Lung microvascular endothelial cell (primary cell): ENCODE measurements around the gene ECHS1. TPM values are rescaled to one million over a fixed set of nuclear protein-coding genes. Genes with fewer than 3 reads are reported as not detected.
"Not testable (repeated sequence)": the region's sequence is repeated elsewhere in the genome, so short reads cannot be mapped to it uniquely, and the experiment has no call there.

Experiments used
- DNase-seq, 2 donors: peaks; one replicate each; pipeline versions ENCODE4 v3.0.0 to v3.0.0-alpha.2; 2010; ENCODE audit warnings: low read depth in 2 of 2
- total RNA-seq: library from RNA; depleted of rRNA; stranded (reverse); fragments of >200 nt; gene quantifications from 2 replicates; pipeline ENCODE4 v1.2.1, GENCODE V29; 2014

Gene ECHS1
- total RNA-seq, 1 donor from 2014 or later, result 58.1 TPM

DNA sequence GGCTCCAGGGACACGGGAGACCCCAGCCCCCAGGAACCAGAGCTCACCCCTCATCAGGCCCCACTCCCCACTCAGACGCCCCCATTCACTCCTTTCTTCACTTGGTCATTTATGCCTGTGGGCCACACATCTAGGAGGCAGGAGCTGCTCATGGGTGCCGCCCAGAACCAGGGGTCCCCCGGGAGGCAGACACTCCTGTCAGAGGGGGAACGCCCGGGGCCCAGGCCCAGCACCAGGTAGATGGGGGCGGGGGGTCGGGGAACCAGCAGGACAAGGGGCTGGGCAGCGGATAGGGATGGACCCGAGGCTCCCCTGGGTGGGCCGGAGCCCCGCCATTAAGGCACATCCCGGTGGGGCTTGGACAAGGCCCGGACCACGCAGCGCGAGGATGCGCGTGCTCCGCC, 48.3 kb downstream of the ECHS1 start:
- DNase-seq, result no peak

GRCh38 chr10:133324198-133324792, 48.9 kb downstream of the ECHS1 start:
- DNase-seq, result peak; percentile 27 to 66

DNA sequence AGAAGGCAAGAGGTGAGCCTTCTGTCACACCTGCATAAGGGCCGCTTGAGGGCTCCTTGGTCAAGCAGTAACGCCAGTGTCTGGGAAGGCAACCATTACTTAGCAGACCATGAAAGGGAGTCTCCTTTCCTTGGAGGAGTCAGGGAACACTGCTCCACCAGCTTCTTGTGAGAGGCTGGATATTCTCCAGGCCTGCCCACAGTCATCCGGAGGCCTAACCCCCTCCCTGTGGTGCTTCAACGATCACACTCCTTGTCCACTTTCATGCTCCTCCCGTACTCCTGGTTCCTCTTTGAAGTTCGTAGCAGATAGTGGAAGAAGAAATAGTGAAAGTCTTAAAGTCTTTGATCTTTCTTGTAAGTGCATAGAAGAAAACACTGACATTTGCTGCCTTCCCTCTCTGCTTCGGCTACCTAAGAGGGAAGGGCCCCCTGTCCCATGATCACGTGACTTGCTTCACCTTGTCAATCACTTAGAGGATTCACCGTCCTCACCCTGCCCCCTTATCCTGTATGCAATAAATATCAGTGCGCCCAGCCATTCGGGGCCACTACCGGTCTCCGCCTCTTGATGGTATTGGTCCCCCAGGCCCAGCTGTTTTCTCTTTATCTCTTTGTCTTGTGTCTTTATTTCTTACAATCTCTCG, 51.0 kb downstream of the ECHS1 start:
- not testable (repeated sequence) for DNase-seq

- DNase-seq, result not testable (repeated sequence)
These were observed 52.2 kb downstream of the ECHS1 start for GRCh38 chr10:133320852-133321422.

DNA sequence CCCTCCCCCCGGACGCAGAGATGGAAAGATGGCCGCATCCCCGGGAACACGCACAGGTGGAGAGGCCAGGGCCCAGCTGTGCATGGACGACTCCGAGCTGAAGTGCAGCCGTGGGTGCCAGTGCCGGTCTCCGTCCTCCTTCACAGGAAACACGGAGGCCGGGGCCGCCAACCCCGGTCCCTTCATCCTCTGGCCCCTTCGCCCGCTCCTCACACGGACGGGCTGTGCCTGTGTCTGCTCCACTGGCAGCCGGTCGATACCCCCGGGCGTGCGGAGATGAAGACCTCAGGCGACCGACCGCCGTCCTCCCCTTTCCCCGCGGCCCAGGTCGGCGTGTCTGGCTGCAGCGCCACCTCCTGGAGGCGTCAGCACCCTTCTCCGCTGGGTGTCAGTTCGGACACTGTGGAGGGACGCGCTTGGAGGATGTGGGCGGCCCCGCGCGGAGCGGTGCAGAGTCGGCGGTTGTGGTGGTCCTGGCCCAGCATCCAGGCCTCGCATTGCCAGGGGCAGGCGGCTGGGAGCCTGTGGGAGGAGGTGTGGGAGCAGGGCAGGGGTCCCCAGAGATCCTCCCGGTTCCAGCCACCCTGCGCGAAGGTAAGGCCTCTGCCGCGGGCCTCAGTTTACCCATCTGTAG, 54.5 kb downstream of the ECHS1 start:
- DNase-seq, result peak; percentile 59 to 64

GRCh38 chr10:133316732-133317131, 56.4 kb downstream of the ECHS1 start:
- DNase-seq, result no peak

GRCh38 chr10:133316266-133316665, 56.9 kb downstream of the ECHS1 start:
- no peak for DNase-seq

GRCh38 chr10:133315847-133316246, 57.3 kb downstream of the ECHS1 start:
- DNase-seq, result no peak

- DNase-seq, result no peak
These were observed 58.2 kb downstream of the ECHS1 start for GRCh38 chr10:133314911-133315310.

DNA sequence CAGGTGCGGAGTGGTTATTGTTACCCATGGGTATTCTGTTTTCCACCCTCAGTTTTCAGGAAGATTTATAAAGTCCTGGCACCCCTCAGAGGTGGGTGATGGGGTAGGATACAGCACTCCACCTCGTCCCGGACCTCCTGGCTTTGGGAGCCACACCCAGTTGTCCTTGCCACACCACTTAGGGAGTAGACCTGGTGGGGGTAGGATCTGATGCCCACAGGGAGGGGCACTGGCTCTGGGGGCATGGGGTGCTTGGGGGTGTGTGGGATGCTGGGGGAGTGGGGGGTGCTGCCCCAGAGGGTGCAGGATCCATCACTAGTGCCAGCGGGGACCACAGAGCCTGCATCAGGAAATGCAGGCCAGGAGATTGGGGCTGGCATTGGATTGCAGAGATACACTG, 60.0 kb downstream of the ECHS1 start:
- no peak for DNase-seq

DNA sequence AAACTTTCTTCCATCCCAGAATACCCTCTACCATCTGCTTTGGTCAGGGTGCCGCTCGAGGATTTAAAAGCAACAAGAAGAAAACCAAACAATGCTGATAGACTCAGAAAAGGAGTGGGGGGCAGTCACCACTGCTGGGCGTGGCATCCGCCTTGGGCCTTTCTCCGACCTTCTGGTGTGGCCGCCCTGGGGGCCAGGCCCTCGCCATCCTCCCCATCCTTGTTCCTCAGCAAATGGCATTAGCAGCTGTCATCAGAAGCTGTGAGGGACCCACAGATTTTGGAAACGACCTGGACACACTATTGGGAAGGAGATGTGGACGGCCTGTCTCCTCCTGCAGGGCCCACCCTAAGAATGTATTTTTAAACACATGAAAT, 60.4 kb downstream of the ECHS1 start:
- no peak for DNase-seq

Other genes starting within 250 kb of the ECHS1 start
- 0.20 TPM in 1 of 2 replicates, not detected in the other for gene KNDC1, start 213.1 kb downstream of the ECHS1 start, total RNA-seq
- gene UTF1, start 143.1 kb downstream of the ECHS1 start, total RNA-seq, result not detected in 2 replicates
- gene VENTX, start 135.5 kb downstream of the ECHS1 start, total RNA-seq, result not detected in 2 replicates
- 0.22 and 0.40 TPM in 2 replicates for gene ADAM8, start 96.5 kb downstream of the ECHS1 start, total RNA-seq
- gene TUBGCP2, start 64.5 kb downstream of the ECHS1 start, total RNA-seq, result 32.0 and 35.3 TPM in 2 replicates
- gene ZNF511, start 64.4 kb downstream of the ECHS1 start, total RNA-seq, result 16.8 and 24.8 TPM in 2 replicates
- 0.22 TPM in 1 of 2 replicates, not detected in the other for gene CALY, start 36.5 kb downstream of the ECHS1 start, total RNA-seq
- not detected in 2 replicates for gene PRAP1, start 26.0 kb downstream of the ECHS1 start, total RNA-seq
- gene FUOM, start 15.3 kb downstream of the ECHS1 start, total RNA-seq, result 13.1 and 18.7 TPM in 2 replicates
- gene PAOX, start 5.9 kb upstream of the ECHS1 start, total RNA-seq, result 4.4 and 6.9 TPM in 2 replicates
- 25.9 and 29.4 TPM in 2 replicates for gene MTG1, start 20.8 kb upstream of the ECHS1 start, total RNA-seq
- under 0.01 TPM in 1 of 2 replicates, not detected in the other for gene SPRN, start 51.3 kb upstream of the ECHS1 start, total RNA-seq
- gene SCART1, start 80.6 kb upstream of the ECHS1 start, total RNA-seq, result 0.22 and 0.40 TPM in 2 replicates
- not detected in 2 replicates for gene CYP2E1, start 154.0 kb upstream of the ECHS1 start, total RNA-seq
- not detected in 2 replicates for gene SYCE1, start 192.2 kb upstream of the ECHS1 start, total RNA-seq